Stimulated activated memory B cell treated with anti-CD40 and anti-IgM and Interleukin-4, amounts not matched to agents 10 μg/mL and 1 μg/mL and 100 μg/mL, for 72 hours (primary cell): ENCODE measurements around the gene TEX50.
"Not testable (repeated sequence)": the region's sequence is repeated elsewhere in the genome, so short reads cannot be mapped to it uniquely, and the experiment has no call there.

Source experiments
- ATAC-seq: fragments of 150-1000 bp; cut with Tn5 transposase; 2 replicates; pipeline ENCODE4 v1.10.0; 2021
- H3K27ac Mint-ChIP-seq: one replicate; pipeline ENCODE4 v1.8.0; 2022; ENCODE audit warnings: mild to moderate bottlenecking, mixed read lengths
- H3K27me3 Mint-ChIP-seq: one replicate; pipeline ENCODE4 v1.8.0; 2022; ENCODE audit warnings: mixed read lengths
- H3K36me3 Mint-ChIP-seq: one replicate; pipeline ENCODE4 v1.8.0; 2022; ENCODE audit warnings: mixed read lengths
- H3K4me1 Mint-ChIP-seq: one replicate; pipeline ENCODE4 v1.8.0; 2022; ENCODE audit warnings: mixed read lengths
- H3K4me3 Mint-ChIP-seq: one replicate; pipeline ENCODE4 v1.8.0; 2022; ENCODE audit warnings: mild to moderate bottlenecking, moderate library complexity, mixed read lengths
- H3K9me3 Mint-ChIP-seq: one replicate; pipeline ENCODE4 v1.8.0; 2022; ENCODE audit warnings: mixed read lengths

TEX50 gene

DNA sequence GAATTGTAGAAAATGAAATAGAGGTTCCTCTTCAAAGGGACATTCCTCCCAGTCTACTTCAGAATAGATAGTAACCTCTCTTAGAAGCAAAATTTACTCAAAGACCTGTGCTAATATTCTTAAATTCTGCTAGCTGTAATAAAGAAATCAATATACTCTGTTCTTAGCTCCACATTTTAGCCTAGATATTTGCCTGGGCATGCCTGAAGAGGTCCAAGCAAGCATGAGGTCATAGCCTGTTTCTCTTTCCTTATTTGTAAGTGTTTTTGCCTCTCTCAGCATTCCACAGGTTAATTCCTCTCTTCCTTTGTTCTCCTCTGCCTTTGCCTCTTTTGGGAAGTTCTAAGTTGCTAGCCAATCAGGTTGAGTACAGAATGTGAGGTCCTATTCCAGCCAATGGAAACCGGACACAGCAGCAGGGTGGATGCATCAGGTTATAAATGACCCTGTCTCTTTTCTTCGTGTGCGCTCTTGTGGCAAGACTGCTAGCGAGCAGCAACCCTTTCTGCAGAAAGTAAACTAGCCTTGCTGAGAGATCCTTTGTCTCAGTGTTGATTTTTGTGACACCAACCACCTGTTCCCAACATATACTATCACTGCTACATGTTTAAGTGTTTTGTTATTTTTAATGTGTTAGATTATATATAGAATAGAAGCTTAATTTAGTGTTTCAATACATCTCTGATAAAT is 7.5 kb downstream of the TEX50 start:
- H3K4me1 Mint-ChIP-seq, ATAC-seq, H3K36me3 Mint-ChIP-seq, H3K27me3 Mint-ChIP-seq, H3K4me3 Mint-ChIP-seq, H3K27ac Mint-ChIP-seq, H3K9me3 Mint-ChIP-seq: not testable (repeated sequence)

GRCh38 chr1:173646656-173647055 is 11.5 kb downstream of the TEX50 start:
- Mint-ChIP-seq H3K27ac (no peak overlapping the region), H3K27me3 (peaks cover under 1% of the 10 kb centered on the region), H3K36me3 (no peaks in the 10 kb centered on the region), H3K9me3 (peaks cover 1% of the 10 kb centered on the region), H3K4me1 (no peaks in the 10 kb centered on the region), H3K4me3 (no peak overlapping the region)
- ATAC-seq = no peak

- ATAC-seq = no peak
- no peaks in the 10 kb centered on the region for H3K4me1 Mint-ChIP-seq
- H3K27me3 Mint-ChIP-seq = peaks cover 21% of the 10 kb centered on the region
- H3K36me3 Mint-ChIP-seq = no peaks in the 10 kb centered on the region
- H3K27ac Mint-ChIP-seq = no peak overlapping the region
- peaks cover 3% of the 10 kb centered on the region for H3K9me3 Mint-ChIP-seq
- H3K4me3 Mint-ChIP-seq = no peak overlapping the region
Observed at GRCh38 chr1:173648880-173649605, 13.9 kb downstream of the TEX50 start.

- H3K27me3 Mint-ChIP-seq = peaks cover 26% of the 10 kb centered on the region
- no peak overlapping the region for H3K27ac Mint-ChIP-seq
- ATAC-seq = no peak
- no peaks in the 10 kb centered on the region for H3K36me3 Mint-ChIP-seq
- no peaks in the 10 kb centered on the region for H3K4me1 Mint-ChIP-seq
- peaks cover 3% of the 10 kb centered on the region for H3K9me3 Mint-ChIP-seq
- no peak overlapping the region for H3K4me3 Mint-ChIP-seq
Observed at GRCh38 chr1:173660306-173660705, 25.2 kb downstream of the TEX50 start.

DNA sequence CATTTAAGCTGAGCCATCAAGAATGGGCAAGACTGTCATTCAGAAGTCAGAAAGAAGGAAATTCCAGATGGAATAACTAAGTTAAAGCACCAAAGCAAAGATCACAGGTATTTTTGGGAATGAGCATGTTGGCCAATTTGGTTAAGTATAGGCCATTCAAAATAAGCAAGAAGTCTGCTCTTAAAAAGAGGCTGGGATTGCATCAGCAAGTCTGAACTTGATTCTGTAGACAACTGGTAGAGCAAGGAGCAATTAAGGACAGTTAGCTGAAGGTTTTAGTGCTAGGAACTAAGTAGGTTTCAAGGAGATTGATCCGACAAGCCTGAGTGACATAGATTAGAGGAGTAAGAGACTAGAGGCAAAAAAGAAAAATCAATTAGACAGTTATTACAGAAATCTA is 26.1 kb downstream of the TEX50 start:
- H3K27me3 Mint-ChIP-seq = peaks cover 19% of the 10 kb centered on the region
- H3K4me1 Mint-ChIP-seq = no peaks in the 10 kb centered on the region
- H3K4me3 Mint-ChIP-seq = no peak overlapping the region
- no peak overlapping the region for H3K27ac Mint-ChIP-seq
- H3K36me3 Mint-ChIP-seq = no peaks in the 10 kb centered on the region
- ATAC-seq = no peak
- no peaks in the 10 kb centered on the region for H3K9me3 Mint-ChIP-seq

GRCh38 chr1:173661763-173662162 is 26.6 kb downstream of the TEX50 start:
- Mint-ChIP-seq H3K9me3 (no peaks in the 10 kb centered on the region), H3K4me1 (no peaks in the 10 kb centered on the region), H3K27ac (no peak overlapping the region), H3K4me3 (no peak overlapping the region), H3K36me3 (no peaks in the 10 kb centered on the region), H3K27me3 (peaks cover 16% of the 10 kb centered on the region)
- ATAC-seq = no peak

- no peaks in the 10 kb centered on the region for H3K36me3 Mint-ChIP-seq
- no peaks in the 10 kb centered on the region for H3K4me1 Mint-ChIP-seq
- H3K4me3 Mint-ChIP-seq = no peak overlapping the region
- H3K27ac Mint-ChIP-seq = no peak overlapping the region
- H3K27me3 Mint-ChIP-seq = peaks cover 22% of the 10 kb centered on the region
- H3K9me3 Mint-ChIP-seq = no peaks in the 10 kb centered on the region
- no peak for ATAC-seq
Observed at GRCh38 chr1:173663159-173663558, 28.0 kb downstream of the TEX50 start.

- Mint-ChIP-seq H3K27me3 (peaks cover 52% of the 10 kb centered on the region), H3K9me3 (no peaks in the 10 kb centered on the region), H3K27ac (no peak overlapping the region), H3K4me3 (no peak overlapping the region), H3K36me3 (no peaks in the 10 kb centered on the region), H3K4me1 (peaks cover 14% of the 10 kb centered on the region)
- no peak for ATAC-seq
Observed at GRCh38 chr1:173666646-173667045, 31.5 kb downstream of the TEX50 start.

GRCh38 chr1:173669491-173669941 is 34.4 kb downstream of the TEX50 start, which contains the start of gene ANKRD45:
TSS of gene ANKRD45 (minus strand) at chr1:173669851. CDS start at chr1:173659418, 10,433 bp downstream.
- peak within 1 kb of the TSS; percentile 56 for H3K4me3 Mint-ChIP-seq
- H3K27ac Mint-ChIP-seq = no peak within 1 kb of the TSS
- no peak for ATAC-seq
- H3K9me3 Mint-ChIP-seq = no peaks in the 10 kb centered on the region
- H3K27me3 Mint-ChIP-seq = peaks cover 59% of the 10 kb centered on the region
- no peaks in the 10 kb centered on the region for H3K36me3 Mint-ChIP-seq
- peaks cover 14% of the 10 kb centered on the region for H3K4me1 Mint-ChIP-seq

GRCh38 chr1:173674496-173674895 is 39.4 kb downstream of the TEX50 start:
- H3K36me3 Mint-ChIP-seq, H3K4me3 Mint-ChIP-seq, ATAC-seq, H3K4me1 Mint-ChIP-seq, H3K9me3 Mint-ChIP-seq, H3K27ac Mint-ChIP-seq: not testable (repeated sequence)
- H3K27me3 Mint-ChIP-seq = peaks cover 33% of the 10 kb centered on the region

DNA sequence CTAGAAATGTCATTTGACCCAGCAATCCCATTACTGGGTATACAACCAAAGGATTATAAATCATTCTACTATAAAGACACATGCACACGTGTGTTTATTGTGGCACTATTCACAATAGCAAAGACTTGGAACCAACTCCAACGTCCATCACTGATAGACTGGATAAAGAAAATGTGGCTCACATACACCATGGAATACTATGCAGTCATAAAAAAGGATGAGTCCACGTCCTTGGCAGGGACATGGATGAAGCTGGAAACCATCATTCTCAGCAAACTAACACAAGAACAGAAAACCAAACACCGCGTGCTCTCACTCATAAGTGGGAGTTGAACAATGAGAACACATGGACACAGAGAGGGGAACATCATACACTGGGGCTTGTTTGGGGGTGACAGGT is 45.0 kb downstream of the TEX50 start:
- H3K9me3 Mint-ChIP-seq = peaks cover 10% of the 10 kb centered on the region
- H3K27me3 Mint-ChIP-seq, H3K27ac Mint-ChIP-seq, ATAC-seq, H3K4me1 Mint-ChIP-seq, H3K36me3 Mint-ChIP-seq, H3K4me3 Mint-ChIP-seq: not testable (repeated sequence)

DNA sequence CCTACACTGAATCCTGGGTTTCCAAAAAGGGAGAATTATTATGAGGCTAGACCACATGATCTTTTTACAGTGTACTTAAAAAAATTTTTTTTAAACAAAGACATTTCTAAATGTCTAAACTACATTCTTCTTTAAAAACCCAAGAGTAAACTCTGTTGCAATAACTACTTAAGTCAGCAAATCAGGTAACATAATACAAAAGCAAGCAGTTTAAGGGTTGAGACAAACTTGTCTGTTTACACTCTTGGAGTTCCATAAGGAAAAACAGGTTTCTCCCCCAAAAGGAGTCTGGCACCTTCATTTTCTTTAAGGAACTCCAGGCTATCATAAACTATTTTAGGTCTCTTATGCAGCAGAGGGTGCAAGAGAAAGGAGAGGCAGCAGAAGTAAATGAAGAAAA is 47.0 kb downstream of the TEX50 start:
- H3K4me3 Mint-ChIP-seq = no peak overlapping the region
- no peaks in the 10 kb centered on the region for H3K27me3 Mint-ChIP-seq
- peaks cover 10% of the 10 kb centered on the region for H3K9me3 Mint-ChIP-seq
- no peak overlapping the region for H3K27ac Mint-ChIP-seq
- no peaks in the 10 kb centered on the region for H3K4me1 Mint-ChIP-seq
- peaks cover 4% of the 10 kb centered on the region for H3K36me3 Mint-ChIP-seq
- ATAC-seq = no peak

GRCh38 chr1:173683838-173684237 is 48.7 kb downstream of the TEX50 start:
- not testable (repeated sequence) for ATAC-seq, H3K4me1 Mint-ChIP-seq, H3K27ac Mint-ChIP-seq, H3K4me3 Mint-ChIP-seq, H3K27me3 Mint-ChIP-seq, H3K36me3 Mint-ChIP-seq
- H3K9me3 Mint-ChIP-seq = peaks cover 16% of the 10 kb centered on the region

DNA sequence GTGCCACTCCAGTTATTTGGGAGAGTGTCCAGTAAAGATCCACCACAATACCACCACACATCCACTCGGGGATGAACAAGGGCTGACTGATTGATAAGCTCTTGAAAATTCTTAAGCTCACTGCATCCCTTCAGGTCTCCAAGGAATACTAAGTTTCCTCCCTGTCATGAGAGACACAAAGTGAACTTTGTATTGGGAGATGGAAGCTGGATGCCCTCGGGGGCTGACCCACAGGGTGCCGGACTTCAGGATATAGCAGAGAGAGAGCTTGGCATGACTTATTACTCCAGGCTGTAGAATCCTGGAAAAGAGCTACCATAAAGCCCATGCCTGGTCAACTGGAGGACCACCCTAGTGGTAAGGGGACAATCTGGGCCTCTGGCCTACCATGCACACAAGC is 50.0 kb downstream of the TEX50 start:
- not testable (repeated sequence) for H3K27me3 Mint-ChIP-seq, H3K9me3 Mint-ChIP-seq, H3K27ac Mint-ChIP-seq, H3K36me3 Mint-ChIP-seq, H3K4me3 Mint-ChIP-seq, ATAC-seq
- peaks cover 11% of the 10 kb centered on the region for H3K4me1 Mint-ChIP-seq
